GM19239 (cell line): ENCODE measurements around the gene PISD.

ENCODE experiments used
- DNase-seq: peaks from one replicate; pipeline ENCODE4 v3.0.0; 2011; ENCODE audit warnings: low spot score; ENCODE audit not compliant: insufficient read length
- FAIRE-seq: peaks from 2 replicates; lab custom pipeline; 2011; peaks lifted over from hg19 to GRCh38; lab: Jason Lieb, UNC

Gene PISD

GRCh38 chr22:31627223-31627731 lies 34.7 kb downstream of the PISD start:
- no peak for FAIRE-seq
- DNase-seq, result no peak

DNA sequence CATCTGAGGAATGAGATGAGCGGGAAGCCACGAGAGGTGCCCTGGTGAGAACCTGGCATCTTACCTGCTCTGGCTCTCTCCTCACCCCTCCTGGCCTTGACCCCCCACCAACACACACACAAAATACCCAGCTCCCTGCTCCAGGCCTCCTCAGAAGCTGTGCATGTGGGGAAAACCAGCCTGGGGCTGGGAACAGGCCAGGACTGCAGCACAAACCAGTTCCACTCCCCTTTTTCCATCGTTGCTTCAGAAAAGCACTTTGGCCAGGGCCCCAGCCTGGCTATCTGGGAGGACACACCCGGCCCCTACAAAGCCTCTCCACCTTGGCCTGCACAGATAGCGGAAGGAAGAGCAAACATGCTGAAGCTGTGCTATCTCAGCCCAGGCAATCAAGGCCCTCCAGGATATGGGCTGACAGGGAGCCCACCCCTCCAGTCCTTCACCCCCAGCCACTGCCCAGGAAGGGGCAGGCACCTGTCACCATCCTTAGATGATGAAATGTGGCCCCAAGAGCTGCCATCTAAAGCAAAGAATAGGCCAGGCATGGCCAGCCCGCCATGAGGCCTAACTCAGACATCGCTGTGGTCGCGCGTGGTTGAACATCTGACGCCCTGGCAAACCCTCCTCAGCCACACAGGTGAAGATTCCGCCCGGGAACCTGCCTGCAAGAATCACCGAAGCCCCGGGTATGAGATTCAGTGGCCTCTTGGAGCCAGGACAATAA lies 35.4 kb downstream of the PISD start:
- no peak for FAIRE-seq
- no peak for DNase-seq

DNA sequence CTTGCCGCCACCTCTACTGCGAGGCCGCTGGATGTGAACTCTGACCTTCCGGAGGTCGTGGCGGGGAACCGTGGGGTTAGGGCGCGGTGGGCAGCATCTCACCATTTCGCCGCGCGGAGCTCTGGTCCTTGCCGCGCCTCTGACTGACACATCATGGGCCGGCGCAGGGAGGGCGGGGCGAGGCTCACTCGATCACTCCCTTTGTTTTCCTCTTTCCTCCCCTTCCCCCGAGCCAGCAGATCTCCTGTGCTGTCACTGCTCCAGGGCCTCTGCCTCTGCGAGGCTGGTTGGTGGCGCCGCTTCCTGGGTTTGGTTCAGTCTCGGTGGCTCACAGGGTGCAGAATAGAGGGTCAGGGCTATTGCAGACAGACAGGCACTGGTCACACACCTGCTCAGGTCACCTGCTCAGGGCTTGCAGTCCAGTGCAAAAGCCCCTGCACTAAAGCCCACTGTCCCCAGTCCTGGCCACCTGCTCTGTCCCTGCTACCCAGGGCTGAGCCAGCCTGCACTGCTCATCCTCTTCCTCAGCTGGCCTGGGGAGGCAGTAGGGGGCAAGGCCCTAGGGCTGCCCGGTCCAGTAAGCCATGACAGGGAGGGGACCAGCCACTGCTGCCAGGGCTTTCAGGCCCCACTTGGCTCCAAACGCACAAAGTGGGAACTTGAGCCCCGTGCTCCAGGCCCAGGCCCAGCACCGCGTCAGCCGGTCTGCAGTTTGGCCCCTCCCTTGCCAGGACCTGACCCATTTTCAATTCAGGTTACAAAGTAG lies 36.2 kb downstream of the PISD start:
- no peak for FAIRE-seq
- no peak for DNase-seq

DNA sequence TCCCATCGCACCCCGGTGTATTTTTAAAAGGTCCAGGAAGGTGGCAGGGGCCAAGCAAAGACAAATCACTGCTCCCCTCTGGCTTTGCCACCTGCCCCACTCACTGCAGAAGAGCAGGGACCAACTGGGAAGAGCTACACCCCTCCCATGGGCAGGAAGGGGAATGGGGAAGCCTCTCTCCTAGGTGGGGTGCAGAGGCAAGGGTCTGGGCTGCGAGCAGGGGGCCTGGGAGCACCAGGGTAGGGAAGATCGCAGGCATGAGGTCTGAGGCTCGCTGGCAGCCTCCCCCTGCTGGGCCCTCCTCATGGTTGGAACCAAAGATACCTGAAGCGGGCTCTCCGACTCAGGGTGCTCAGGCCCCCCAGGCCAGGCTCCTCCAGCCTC lies 36.8 kb downstream of the PISD start:
- FAIRE-seq, result no peak
- no peak for DNase-seq

DNA sequence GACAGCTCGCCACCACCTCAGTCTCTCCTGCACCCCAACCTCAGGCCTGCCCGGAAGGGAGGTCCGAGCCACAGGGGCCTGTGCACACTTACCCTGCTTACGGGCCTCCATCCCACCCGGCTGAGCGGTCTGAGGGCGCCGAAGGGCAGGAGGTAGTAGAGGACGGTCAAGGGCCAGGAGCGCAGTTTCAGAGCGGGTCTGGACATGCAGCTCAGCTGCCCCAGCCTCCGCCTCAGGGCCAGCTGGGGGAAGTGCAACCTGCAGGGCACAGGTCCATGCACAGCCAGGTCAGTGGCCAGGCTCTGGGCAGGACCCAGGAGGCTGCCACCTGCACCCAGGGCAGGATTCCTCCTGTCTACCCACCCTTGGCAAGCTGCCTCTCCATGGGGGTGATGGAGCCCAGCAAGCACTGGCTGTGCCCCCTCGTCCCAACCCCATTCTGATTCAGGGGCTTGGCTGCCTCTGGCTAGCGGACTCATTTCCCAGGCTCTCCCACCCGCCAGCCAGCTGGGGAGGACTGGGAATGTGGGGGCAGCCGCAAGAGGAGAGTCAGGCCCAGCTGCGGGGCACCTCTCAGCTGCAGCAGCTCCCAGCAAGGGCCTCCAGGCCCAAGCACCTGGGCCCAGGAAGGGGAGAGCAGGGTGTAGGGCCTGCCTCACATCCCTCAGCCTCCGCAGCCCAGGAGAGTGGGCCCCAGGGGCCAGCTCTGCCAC lies 38.3 kb downstream of the PISD start:
- DNase-seq (no peak), FAIRE-seq (no peak)

DNA sequence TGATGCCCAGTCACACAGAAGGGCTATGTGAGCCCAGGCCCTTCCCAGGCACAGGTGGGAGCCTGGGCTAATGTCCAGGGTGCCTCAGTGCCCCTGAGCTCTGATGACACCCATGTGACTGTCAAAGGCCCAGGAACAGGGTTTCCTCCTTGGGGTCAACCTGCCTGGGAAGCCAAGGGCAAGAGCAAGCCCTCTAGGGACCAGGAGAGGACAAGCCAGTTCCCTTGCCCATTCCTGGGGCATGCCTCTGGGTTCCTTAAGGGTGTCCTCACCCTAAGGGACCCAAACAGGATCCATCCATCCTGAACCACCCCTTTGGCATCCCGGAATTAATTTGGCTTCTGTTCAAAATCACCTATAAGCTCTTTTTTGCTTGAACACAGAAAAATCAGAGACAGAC lies 39.0 kb downstream of the PISD start:
- FAIRE-seq, result no peak
- no peak for DNase-seq

GRCh38 chr22:31621507-31622124 lies 40.4 kb downstream of the PISD start:
- DNase-seq (no peak), FAIRE-seq (no peak)

DNA sequence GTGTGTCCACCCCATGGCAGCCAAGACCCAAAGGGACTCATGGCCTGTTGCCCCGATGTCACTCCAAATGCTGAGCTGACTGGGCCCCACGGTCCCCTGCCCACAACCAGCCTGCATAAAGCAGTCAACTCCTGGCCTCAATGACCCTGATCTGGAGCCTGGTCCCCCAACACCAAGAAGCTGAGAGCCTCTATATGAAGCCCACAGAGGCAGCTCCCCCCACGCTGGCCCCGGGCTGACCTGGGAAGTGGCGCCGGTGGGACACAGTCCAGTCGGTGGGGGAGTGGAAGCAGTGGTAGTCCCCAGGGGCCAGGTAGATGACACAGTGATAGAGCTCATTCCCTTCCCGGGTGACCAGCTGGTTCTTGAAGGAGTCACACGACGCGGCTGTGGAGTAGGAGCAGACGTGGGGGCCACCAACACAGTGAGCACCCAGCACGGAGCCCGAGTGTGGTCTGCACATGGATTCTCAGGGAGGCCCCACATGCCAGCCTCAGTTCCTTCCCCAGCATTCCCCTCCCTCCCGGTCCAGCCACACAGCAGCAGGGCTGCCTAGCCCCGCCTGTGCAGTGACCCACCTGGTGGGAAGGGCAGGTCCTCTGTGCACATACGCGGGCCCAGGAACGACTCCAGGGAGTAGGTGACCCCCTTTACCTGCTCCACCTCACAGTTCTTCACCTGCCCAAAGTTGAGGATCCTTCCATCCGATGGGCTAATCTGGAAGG lies 41.1 kb downstream of the PISD start:
- FAIRE-seq (no peak), DNase-seq (no peak)

DNA sequence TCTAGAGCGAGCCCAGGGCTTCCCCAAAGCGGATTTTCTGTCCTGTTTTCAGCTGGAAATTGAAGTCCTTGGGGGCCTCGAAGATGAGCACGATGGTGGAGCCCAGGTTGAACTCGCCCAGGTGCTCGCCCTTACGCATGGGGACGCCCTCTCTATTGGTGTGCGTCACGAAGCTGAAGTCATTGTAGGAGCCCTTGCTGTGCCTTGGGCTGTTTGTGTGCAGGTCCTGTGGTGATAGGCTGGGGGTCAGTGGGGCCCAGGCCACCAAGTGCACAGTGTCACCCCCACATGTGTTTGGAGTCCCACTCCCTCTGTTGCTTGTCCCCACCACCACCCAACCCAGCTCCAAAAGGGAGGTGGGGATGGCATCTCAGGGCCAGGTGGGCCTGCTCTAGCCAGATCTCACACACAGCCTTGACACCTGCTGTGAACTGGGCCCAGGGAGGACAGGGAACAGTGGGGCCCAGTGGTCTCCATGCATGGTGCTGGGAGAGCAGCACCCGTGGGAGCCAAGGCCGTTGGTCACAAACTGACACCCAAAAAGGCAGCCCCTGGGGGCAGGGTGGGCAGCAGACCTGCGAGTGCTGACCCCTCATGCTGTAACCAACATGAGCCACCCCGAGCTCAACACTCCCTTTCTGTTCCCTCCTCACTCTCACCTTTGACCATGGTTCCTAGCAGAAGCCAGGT lies 42.3 kb downstream of the PISD start:
- FAIRE-seq (no peak), DNase-seq (no peak)

DNA sequence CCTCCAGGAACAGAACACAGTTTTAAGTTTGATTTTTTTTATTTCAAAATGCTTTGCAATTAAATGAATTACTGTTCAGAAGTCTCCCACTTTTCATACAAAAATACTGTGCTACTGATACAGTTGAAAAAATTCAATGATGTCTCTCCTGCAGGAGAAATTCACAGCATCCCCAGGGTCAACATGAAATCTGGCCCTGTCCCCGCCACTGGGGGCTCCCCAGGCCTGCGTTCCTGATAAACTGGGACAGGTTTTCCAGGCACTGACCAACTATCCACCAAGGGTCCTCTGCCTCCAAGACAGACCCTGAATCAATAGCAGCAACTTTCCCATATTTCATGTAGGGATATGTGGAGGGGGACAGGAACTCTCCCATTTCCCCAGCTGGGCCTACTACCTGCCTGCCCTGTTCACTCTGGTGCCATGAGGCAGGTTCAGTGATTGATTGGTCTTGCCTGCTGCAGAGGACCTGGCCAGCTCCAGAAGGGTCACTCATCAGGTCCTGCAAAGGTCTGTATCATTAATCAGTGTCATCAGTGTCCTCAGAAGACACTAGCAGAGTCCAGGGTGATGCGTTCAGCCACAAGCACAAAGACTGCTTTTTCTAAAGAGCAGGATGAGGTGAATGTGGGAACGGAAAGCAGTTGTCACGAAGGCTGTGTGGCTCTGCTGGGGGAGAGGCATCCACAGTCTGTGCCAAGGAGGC lies 43.4 kb downstream of the PISD start:
- no peak for FAIRE-seq

GRCh38 chr22:31618057-31618456 lies 44.0 kb downstream of the PISD start:
- no peak for DNase-seq
- FAIRE-seq, result no peak

More for the DNA sequence above, 43.4 kb downstream of the PISD start:
- DNase-seq, result no peak

- peak; percentile 81 for FAIRE-seq
Observed at GRCh38 chr22:31616315-31616980, 45.6 kb downstream of the PISD start.

GRCh38 chr22:31615940-31616314 lies 46.1 kb downstream of the PISD start:
- no peak for DNase-seq
- FAIRE-seq, result peak; percentile 68

More at GRCh38 chr22:31616315-31616980, 45.6 kb downstream of the PISD start:
- DNase-seq, result peak; percentile 60

- DNase-seq (no peak), FAIRE-seq (no peak)
Observed at GRCh38 chr22:31615491-31615860, 46.5 kb downstream of the PISD start.

DNA sequence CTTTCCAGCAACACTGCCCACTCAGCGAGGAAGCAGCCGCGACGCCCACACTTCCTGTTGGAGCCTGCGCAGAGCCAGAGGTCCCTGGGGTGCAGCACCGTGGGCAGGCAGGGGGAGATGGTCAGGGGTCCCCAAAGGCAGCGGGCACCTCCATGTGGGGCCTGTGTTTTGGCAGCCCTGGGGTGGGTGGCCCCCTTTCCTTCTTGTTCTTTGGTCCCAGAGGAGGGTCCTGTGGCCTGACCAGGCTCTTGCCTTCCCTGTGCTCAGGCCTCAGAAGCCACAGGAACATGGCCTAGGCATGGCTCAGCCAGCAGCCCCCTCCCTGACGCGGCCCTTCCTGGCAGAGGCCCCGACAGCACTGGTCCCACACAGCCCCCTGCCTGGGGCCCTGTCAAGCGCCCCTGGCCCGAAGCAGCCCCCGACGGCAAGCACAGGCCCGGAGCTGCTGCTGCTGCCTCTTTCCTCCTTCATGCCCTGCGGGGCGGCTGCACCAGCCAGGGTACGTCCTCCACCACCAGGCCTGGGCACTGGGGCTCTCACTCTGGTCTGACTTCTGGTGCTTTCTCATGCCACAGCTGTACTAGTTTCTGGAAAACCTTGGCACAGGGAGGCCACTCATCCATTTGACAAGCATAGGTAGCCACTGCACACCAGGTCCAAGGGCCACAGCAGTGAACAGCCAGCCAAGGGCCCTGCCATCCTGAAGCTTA lies 47.1 kb downstream of the PISD start:
- FAIRE-seq, result no peak
- DNase-seq, result no peak

DNA sequence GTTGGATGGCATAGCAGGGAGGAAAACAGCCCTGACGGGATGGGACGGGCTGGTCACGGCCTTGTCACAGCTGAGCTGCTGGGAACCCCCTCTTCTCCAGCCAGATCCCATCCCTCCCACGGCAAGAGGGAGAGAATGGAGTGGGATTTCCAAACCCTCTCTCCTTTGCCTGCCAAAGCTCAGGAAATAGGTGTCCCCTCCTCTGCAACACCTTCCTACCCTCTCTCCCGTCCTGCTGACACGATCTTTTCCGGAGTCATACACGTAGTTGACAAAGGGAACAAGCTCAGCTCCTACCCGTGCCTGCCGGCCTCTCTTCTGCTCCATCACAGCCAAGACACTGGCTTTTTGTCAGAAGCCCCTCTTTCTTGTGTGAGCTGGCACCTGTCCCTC lies 48.1 kb downstream of the PISD start:
- FAIRE-seq (no peak), DNase-seq (no peak)

DNA sequence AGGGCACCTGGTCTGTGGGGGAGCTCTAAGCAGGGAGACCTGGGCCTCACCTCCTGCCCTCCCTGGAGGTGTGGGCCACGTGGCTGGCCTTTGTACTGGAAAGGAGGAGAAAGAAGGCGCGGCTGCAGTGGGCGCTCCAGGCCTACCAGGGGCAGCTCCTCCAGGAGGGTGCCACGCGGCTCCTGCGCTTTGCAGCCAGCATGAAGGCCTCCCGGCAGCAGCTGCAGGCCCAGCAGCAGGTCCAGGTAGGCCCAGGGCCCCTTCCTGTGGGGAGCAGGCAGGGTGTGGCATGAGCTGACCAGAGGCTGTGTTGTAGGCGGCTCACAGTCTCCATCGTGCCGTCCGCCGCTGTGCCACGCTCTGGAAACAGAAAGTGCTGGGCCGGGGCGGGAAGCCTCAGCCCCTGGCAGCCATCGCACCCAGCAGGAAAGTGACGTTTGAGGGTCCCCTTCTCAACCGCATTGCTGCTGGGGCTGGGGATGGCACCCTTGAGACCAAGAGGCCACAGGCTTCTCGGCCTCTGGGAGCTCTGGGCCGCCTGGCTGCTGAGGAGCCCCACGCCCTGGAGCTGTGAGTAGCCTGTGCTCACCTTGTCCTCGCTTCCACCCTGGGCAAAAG lies 48.6 kb downstream of the PISD start:
- FAIRE-seq, result no peak

More for the DNA sequence above, 48.6 kb downstream of the PISD start:
- no peak for DNase-seq
